Stimulated activated CD4-positive, alpha-beta T cell treated with anti-CD3 and anti-CD28 coated beads, Interleukin-4, amount 100 ng/mL, for 24 hours (primary cell): ENCODE measurements around the gene RGPD3.
A peak's percentile ranks its signal among the peaks of the same experiment; 100 is the strongest.
"Not testable (repeated sequence)": the region's sequence is repeated elsewhere in the genome, so short reads cannot be mapped to it uniquely, and the experiment has no call there.

Experiments used
- DNase-seq: peaks from one replicate; pipeline ENCODE4 v3.0.0-alpha.2; 2020

RGPD3 gene

GRCh38 chr2:106479563-106479962 is 11.3 kb upstream of the RGPD3 start:
- DNase-seq, result not testable (repeated sequence)

- not testable (repeated sequence) for DNase-seq
These were observed 9.4 kb upstream of the RGPD3 start for GRCh38 chr2:106477647-106478046.

- DNase-seq, result peak; percentile 45
These were observed 2.4 kb upstream of the RGPD3 start for GRCh38 chr2:106470658-106471057.

GRCh38 chr2:106467516-106467915 is 697 bp downstream of the RGPD3 start:
- DNase-seq, result not testable (repeated sequence)

GRCh38 chr2:106461882-106462281 is 6.3 kb downstream of the RGPD3 start:
- peak; percentile 15 for DNase-seq

- not testable (repeated sequence) for DNase-seq
These were observed 77.5 kb downstream of the RGPD3 start for GRCh38 chr2:106390680-106391079.

GRCh38 chr2:106388814-106389410 is 79.3 kb downstream of the RGPD3 start:
- not testable (repeated sequence) for DNase-seq

- not testable (repeated sequence) for DNase-seq
These were observed 83.7 kb downstream of the RGPD3 start for GRCh38 chr2:106384548-106384947.

GRCh38 chr2:106381867-106382266 is 86.3 kb downstream of the RGPD3 start:
- DNase-seq, result not testable (repeated sequence)

GRCh38 chr2:106379567-106379966 is 88.6 kb downstream of the RGPD3 start:
- DNase-seq, result not testable (repeated sequence)

- DNase-seq, result not testable (repeated sequence)
These were observed 99.0 kb downstream of the RGPD3 start for GRCh38 chr2:106369182-106369581.

GRCh38 chr2:106366204-106366885 is 101.9 kb downstream of the RGPD3 start:
- no peak for DNase-seq

GRCh38 chr2:106363791-106364190 is 104.4 kb downstream of the RGPD3 start:
- DNase-seq, result no peak

GRCh38 chr2:106362789-106363188 is 105.4 kb downstream of the RGPD3 start:
- no peak for DNase-seq

GRCh38 chr2:106359512-106359911 is 108.7 kb downstream of the RGPD3 start:
- no peak for DNase-seq

- no peak for DNase-seq
These were observed 109.7 kb downstream of the RGPD3 start for GRCh38 chr2:106358521-106358920.

GRCh38 chr2:106358081-106358480 is 110.1 kb downstream of the RGPD3 start:
- DNase-seq, result no peak

- no peak for DNase-seq
These were observed 111.9 kb downstream of the RGPD3 start for GRCh38 chr2:106356291-106356690.

- no peak for DNase-seq
These were observed 114.5 kb downstream of the RGPD3 start for GRCh38 chr2:106353676-106354075.

- no peak for DNase-seq
These were observed 117.2 kb downstream of the RGPD3 start for GRCh38 chr2:106350980-106351379.

- DNase-seq, result no peak
These were observed 123.9 kb downstream of the RGPD3 start for GRCh38 chr2:106344302-106344701.

GRCh38 chr2:106343274-106343673 is 124.9 kb downstream of the RGPD3 start:
- no peak for DNase-seq

- no peak for DNase-seq
These were observed 125.4 kb downstream of the RGPD3 start for GRCh38 chr2:106342831-106343251.

GRCh38 chr2:106341666-106342065 is 126.5 kb downstream of the RGPD3 start:
- no peak for DNase-seq
